Putamen (tissue), 1 donor: Measurements from ENCODE around the gene SPINT1.
A peak's percentile ranks its signal among the peaks of the same experiment; 100 is the strongest.

Experiments used
- DNase-seq: peaks from one replicate; pipeline ENCODE4 v3.0.0-alpha.2; 2016; ENCODE audit warnings: low spot score

The SPINT1 gene

GRCh38 chr15:40893019-40893670 lies 49.3 kb downstream of the SPINT1 start:
- no peak for DNase-seq

GRCh38 chr15:40893733-40894680 lies 50.2 kb downstream of the SPINT1 start, which contains the start of gene VPS18:
Gene VPS18, plus strand, starts transcription at chr15:40894450. Its CDS starts 319 bp downstream, at chr15:40894769.
- peak; percentile 98 for DNase-seq

GRCh38 chr15:40894681-40895448 lies 51.0 kb downstream of the SPINT1 start:
- no peak for DNase-seq

- no peak for DNase-seq
Observed at GRCh38 chr15:40899536-40900207, 55.8 kb downstream of the SPINT1 start.

- no peak for DNase-seq
Observed at GRCh38 chr15:40900256-40901052, 56.6 kb downstream of the SPINT1 start.

- no peak for DNase-seq
Observed at GRCh38 chr15:40901053-40901443, 57.2 kb downstream of the SPINT1 start.

- DNase-seq = no peak
Observed at GRCh38 chr15:40902605-40903561, 59.0 kb downstream of the SPINT1 start.

GRCh38 chr15:40904552-40905201 lies 60.8 kb downstream of the SPINT1 start:
- DNase-seq = no peak

GRCh38 chr15:40906091-40906990 lies 62.5 kb downstream of the SPINT1 start:
- DNase-seq = peak; percentile 73

GRCh38 chr15:40906991-40907802 lies 63.3 kb downstream of the SPINT1 start:
- no peak for DNase-seq
